Measurements from ENCODE around the gene GBX2.
A peak's percentile ranks its signal among the peaks of the same experiment; 100 is the strongest.

Gene GBX2

GRCh38 chr2:236180076-236180816 lies 12.1 kb upstream of the GBX2 start:
- no peak for DNase-seq

DNA sequence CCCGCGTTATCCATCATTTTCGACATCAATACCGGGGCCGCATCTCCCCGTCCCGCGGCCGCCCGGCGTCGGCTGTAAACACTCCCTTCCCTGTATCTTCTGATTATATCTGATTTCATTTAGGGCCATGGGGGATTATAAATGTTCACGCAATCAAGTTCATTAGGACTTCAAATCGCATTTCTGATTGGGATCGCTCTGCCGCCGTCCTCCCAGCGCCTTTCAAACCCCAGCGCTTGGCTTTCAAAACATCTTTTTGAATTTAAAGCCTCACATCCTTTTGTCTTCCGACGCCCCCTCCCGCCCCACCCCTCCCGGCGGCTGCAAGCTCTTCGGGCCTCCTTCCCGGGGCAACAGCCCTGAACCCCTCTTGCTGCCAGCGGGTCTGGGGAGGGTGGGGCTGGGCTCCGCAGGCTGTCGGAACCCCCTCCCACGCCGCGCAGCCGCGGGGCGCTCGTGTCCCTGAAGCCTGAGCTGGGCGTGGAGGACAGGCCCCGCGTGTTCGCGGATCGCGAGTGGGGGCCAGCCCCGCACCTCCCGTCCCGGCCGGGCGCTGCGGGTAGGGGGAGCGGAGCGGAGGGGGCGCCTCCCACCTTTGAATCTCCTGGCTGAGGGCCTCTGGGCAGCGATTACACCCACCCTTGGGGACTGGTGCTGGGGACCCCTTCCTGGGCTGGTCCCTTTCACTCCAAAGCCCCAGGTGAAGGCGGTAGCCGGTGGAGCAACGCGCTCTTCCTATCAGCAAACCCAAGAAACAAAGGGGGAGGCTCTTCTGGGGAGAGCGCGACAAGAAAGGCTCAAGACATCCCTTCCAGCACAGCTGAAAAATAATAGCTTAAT lies 11.3 kb upstream of the GBX2 start:
- DNase-seq: no peak

DNA sequence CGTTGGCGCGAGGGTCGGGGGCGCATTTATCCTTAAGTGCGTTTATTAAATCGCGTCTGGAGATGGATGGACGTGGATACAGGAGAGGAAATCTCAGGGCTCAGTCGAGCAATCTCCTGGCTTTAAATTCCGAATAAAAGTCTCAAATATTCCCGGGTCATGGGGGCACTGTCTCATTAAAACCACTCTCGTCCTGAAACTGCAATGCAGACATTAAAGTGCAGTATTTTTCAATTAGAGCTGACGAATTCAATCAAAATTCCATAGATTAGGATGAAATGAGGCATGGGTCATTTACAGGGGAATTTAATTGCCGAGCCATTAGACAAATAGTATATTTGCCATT lies 10.7 kb upstream of the GBX2 start:
- no peak for DNase-seq

- DNase-seq: peak; percentile 37
Observed at GRCh38 chr2:236177967-236178889, 10.0 kb upstream of the GBX2 start.

DNA sequence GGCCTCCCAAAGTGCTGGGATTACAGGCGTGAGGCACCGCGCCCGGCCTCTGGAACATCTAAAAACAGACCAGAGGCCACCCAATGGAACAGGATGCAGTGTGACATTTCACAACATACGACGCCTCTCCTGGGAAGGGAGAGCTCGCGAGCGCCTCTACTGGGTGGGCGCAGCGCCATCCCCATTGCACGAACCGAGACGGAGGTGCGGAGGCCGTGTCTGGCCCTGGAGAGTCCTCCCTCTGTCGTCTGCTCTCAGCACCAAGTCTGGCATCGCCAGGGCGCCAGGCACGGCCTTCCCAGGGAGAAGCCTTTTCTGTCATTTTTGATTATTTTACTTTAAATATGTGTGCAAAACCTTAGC lies 9.4 kb upstream of the GBX2 start:
- no peak for DNase-seq

- no peak for DNase-seq
Observed at GRCh38 chr2:236176951-236177350, 8.8 kb upstream of the GBX2 start.

- no peak for DNase-seq
Observed at GRCh38 chr2:236176417-236176816, 8.2 kb upstream of the GBX2 start.

DNA sequence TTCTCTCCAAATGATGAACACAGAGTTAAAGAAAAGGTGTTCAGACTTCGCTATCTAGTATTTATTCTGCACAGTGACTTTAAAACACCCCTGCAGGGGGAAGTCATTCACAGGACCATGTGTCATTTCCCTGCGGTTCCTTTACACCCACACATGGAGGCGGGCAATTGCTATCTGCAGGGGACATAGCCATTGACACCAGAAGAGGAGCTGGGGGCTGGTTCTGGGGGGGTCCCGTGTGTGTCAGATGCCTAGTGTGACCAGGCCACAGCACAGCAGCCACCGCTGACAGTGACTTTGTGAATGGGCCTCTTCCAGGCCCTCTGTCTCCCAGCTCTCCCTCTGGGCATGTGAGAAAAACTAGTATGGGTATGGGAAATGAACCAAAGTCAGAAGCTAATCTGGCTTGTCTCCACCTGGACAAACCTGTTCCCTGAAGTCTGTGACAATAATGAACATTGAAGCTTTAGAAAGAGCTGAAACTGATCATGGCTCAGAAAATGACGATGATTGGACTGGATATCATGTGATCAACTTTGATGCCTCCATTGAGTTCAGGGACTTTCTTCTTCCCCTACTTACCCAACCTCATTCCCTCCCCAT lies 7.5 kb upstream of the GBX2 start:
- DNase-seq: no peak

- DNase-seq: no peak
Observed at GRCh38 chr2:236173729-236174607, 5.8 kb upstream of the GBX2 start.

GRCh38 chr2:236173036-236173728 lies 5.0 kb upstream of the GBX2 start:
- DNase-seq: no peak

DNA sequence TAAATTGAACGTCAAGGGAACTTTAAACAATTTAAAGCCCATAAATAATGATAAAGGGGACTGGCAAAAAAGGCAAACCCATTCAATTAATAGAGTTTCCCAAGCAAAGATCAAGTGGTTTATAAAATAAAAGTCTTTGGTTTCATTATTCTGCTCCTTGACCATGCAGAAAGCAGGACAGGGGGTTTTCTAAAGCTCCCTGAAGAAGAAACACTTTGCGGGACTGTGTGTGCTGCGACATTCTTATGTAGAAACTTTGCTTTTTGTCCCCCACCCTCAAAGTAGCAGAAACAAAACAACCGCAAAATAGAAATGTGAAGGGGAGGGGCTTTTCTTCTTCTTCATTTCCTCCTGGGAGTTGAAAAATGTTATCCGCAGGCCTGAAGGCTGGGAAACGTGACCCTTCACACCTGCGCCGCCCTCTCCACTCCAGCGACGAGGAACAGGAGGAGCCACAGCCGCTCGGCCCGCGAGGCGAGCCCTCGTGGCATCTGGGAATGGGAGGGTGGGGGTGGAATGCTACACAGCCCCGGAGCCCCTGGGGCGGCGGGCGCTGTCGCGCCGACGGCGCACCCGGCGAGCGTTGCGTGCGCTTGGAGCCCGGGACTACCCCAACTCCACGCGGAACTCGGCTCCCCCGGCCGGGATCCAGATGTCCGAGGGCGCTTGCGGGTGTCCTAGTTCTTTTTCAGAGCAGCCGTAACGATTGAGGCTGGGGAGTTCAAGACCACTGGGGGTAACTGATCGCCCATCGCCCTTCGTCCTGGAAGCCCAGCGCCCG lies 4.3 kb upstream of the GBX2 start:
- DNase-seq: no peak

DNA sequence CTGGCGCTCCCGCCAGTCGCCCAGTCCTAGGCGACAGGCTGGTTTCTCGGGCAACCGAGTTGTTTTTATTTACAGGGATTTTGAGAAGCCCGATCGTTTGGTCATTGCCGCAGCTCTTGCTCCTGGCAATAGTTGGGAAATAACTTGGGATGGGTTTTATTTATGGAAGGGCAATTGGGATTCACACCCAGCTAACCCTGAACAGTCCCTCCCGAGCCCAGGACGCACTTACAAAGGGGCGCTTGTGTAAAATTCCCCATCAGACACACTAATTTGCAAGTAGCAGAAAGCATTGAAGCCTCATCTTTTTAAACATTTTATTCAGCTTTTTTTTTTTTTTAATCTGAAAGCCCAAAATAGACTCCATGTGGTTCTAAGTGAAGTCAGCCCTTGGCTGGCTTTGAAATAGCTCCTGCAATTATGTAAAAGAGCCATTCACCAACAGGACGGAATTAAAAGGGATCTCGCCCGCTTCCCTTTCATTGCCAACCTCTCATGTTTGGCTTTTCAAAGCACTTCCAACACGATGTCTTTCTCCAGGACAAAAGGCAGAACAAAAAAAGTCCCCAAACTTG lies 3.6 kb upstream of the GBX2 start:
- no peak for DNase-seq

DNA sequence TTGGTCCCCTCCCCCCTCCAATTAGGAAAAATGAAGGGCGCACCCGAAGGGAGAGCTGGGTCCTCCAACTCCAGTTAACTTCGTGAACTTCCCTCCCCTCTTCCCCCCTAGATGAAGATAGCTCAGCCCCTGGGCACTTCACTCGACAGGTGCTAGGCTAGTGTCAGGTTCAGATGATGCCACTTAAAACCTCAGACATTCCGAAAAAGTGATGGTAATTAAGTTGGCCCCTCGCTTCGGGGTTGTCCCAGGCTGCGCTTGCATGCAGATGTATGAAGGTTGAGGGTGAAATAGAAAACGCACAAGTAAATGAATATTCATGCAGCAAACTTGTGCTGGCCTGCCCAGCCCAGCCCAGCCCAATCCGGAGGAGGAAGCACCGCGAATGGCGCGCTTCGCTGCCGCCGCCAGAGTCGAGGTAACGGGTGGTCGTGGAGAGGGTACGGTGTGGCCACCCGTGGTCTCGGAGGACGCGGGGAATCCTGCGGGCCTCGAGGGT lies 3.0 kb upstream of the GBX2 start:
- no peak for DNase-seq

- no peak for DNase-seq
Observed at GRCh38 chr2:236170590-236171165, 2.5 kb upstream of the GBX2 start.

DNA sequence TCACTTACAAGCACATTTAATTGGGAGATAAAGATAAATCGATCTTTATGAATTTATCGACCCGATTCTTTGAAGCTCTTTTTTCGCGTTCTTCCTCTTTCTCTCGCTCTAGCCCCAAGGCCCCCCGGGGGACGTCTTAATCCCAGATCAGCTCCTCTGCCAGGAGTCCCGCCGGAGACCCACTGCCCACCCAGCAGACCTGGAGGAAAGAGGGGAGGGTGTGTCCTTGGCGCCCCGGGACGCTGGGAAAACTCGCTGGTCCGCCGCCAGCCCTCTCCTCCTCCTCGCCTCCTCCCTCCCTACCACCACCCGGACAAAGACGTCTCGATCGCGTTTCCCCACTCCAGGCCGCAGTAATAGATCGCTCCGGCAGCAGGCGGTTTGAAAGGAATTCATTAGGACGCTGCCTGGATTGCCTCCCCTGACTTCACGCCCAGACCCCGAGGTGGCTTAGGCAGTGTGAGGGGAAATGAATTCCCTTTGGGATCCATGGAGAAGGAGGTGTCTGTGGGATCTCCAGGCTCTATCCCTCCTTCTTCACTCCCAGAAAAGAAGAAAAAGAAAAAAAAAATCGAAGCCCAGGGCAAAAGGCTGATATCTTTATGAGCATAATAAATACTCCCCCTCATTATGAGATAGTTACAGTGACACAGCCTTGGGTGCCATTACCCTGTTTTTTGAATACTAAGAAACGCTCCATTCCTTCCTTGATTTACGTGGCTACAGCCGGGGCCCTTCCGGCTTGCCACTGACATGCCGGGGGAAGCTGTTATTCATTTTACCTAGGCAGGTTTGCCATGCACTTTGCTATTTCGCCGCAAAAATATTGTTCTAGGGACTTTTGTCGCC lies 1.8 kb upstream of the GBX2 start:
- DNase-seq: no peak

DNA sequence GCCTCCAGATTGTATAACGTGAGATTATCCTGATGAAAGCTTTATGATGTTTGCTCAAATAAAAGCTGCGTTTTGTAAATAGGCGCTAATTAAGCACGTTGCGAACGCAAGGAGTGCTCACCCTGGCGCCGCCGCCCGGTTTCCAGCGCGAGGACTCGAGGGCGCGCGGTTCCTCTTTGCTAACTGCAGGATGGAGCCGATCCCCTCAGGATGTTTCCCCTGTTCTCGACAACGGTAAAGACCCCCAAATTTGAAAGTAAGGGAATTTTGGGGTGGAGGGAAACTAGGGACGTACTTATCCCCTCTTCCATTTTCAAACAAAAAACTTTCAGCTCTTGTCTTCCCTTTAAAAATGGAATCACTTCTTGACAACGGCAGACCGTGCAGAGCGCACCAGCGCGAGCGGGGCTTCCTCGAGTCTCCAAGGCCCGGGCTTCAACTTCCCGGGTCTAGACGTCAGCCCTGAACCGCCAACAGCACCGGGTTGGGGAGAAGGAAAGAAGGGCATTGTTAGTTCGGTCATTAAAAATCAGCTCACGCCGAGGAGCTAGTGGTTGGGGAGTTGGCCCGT lies 1.1 kb upstream of the GBX2 start:
- DNase-seq: no peak

GRCh38 chr2:236167297-236168109 lies 683 bp downstream of the GBX2 start:
- DNase-seq: peak; percentile 51
